Measurements from ENCODE around the gene PRR36.

DNA sequence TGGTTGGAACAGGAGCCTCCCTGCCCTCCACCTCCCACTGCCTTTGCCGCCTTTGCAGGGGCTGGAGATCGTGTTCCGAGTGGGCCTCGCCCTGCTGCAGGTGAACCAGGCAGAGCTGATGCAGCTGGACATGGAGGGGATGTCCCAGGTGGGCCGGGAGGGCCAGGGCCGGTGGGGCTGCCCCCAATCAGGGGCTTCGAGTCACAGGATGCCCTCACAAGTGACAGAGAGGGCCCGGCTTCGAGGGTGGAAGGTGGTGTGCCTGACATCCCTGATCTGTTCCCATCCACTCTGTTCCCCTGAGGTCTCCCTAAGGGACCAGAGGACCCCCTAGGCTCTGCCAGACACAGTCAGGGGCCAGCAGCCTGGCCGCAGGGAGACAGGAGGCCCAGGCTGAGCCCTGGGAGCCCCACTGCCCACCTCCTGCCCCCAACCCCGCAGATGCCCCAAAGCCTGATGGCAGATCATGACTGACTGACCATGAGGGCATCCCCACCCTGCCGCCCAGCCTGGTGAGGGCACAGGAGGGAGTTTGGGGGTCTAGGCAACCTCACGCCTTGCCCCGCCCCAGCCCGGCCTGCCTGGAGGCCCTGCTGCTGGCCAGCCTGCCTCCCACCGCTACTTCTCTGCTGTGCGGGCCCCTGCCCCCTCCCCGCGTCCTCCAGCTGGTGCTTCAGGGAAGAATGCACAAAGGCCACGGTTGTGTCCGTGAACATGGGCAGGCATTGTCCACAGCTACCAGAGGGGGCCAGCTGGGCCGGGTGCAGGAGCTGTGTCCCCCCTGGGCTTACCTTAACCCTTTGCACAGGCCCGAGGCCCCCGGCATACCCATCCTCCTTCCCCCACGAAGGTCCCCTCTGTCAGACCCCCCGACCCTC lies 22.3 kb downstream of the PRR36 start:
- TF ChIP-seq, protein P1, sequence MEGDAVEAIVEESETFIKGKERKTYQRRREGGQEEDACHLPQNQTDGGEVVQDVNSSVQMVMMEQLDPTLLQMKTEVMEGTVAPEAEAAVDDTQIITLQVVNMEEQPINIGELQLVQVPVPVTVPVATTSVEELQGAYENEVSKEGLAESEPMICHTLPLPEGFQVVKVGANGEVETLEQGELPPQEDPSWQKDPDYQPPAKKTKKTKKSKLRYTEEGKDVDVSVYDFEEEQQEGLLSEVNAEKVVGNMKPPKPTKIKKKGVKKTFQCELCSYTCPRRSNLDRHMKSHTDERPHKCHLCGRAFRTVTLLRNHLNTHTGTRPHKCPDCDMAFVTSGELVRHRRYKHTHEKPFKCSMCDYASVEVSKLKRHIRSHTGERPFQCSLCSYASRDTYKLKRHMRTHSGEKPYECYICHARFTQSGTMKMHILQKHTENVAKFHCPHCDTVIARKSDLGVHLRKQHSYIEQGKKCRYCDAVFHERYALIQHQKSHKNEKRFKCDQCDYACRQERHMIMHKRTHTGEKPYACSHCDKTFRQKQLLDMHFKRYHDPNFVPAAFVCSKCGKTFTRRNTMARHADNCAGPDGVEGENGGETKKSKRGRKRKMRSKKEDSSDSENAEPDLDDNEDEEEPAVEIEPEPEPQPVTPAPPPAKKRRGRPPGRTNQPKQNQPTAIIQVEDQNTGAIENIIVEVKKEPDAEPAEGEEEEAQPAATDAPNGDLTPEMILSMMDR (IDR thresholded peaks at IDR 0.05) = no peak
- TF ChIP-seq POLR2AphosphoS5 (IDR thresholded peaks at IDR 0.05) = no peak
- no peak for TF ChIP-seq POLR2A (IDR thresholded peaks at IDR 0.05)
